Fibroblast of gingiva (primary cell): ENCODE results near the gene CLSTN2.

Source experiments
- DNase-seq: peaks from one replicate; pipeline ENCODE4 v3.0.0-alpha.2; 2011; ENCODE audit warnings: low read depth

Gene CLSTN2

GRCh38 chr3:140505213-140505612 lies 570.2 kb downstream of the CLSTN2 start:
- no peak for DNase-seq

- no peak for DNase-seq
These were observed 570.9 kb downstream of the CLSTN2 start for GRCh38 chr3:140505876-140506275.

- DNase-seq: no peak
These were observed 573.6 kb downstream of the CLSTN2 start for GRCh38 chr3:140508550-140508949.

DNA sequence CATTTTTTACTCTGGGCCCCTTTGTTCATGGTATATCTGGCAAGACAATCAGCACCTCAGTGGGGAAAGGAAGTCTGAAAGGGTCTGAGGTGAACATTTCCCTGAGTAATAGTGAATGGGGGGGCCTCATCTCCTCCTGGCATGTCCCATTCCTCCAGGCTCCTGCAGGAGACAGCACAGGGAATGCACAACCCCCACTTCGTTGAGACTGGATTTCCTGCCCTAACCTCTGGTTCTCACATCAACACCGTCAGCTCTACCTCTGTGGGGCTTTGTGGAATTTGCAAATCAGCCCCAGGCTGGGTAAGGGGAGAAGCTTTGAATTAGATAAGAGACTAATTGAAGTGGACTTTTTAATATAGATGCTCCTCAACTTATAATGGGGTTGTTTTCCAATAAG lies 574.5 kb downstream of the CLSTN2 start:
- DNase-seq: no peak

- DNase-seq: no peak
These were observed 575.4 kb downstream of the CLSTN2 start for GRCh38 chr3:140510303-140510861.

- no peak for DNase-seq
These were observed 586.9 kb downstream of the CLSTN2 start for GRCh38 chr3:140521751-140522445.

DNA sequence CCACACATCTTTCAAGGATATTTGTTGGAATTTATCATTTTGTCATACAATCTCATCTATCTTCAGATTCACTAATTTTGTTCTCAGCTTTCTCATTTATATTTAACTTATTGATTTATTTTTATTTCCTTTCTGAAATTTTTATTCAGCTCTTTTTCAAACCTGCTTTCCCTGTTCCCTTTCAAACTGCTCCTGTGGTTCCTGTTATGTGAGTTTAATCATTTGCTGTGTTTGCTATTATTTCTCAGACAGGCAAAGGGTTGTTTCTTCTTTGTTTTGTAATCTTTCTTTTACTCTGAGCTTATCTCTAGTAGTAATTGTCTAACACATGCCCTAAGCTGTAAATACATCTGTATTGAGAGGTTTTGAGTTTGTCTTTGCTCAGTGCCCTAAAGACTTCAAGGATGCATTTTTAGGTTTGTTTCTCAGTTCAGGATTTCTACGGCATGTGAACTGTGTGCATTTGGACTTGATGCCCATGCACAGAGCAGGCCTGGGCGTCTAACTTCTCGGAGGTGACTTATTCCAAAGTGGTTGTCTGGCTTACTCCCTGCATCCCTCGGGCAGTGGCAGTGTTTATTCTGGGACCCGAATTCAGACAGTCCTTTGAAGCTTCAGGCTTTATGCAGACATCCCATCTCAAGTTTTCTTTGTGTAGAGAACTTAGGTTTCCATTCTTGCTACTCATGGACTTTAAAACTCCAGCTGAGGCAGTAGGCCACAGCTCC lies 587.8 kb downstream of the CLSTN2 start:
- no peak for DNase-seq

DNA sequence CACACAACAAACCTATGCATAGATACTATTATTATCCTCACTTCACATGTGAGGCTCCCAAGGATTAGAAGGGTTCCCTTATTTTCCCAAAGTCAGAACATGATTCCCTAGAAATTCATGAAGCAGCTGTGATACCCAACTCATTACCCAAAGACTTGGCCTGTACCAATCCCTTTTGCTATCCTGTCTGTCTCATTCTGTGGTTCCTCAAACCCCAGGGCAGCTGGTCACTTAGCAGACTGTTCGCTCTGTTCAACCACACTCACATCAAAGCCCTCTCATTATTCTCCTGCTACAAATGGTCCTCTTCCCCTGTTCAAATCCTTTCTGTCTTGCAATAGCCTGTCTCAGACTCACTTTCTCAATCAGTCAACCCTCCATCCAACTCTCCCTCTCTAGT lies 588.6 kb downstream of the CLSTN2 start:
- no peak for DNase-seq

- DNase-seq: no peak
These were observed 592.2 kb downstream of the CLSTN2 start for GRCh38 chr3:140527156-140527555.

DNA sequence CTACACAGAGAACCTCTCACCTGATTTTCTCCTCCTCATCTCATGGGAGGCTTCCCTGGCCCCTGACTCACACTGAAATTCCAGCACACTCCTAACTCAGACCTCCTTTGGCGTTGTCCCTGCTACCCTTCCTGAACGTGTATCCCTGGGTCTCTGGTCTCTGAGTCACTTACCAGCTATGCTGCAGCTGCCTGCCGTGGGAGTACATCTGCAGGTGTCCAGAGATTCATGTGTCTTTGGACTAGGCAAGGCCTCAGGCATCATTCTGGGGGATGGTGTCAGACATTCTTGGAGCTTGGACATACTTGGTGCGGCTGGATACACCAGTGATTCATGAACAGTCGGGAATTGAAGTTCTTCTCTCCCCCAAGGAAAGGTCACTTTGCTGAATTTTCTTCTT lies 594.1 kb downstream of the CLSTN2 start:
- no peak for DNase-seq

GRCh38 chr3:140529558-140529957 lies 594.6 kb downstream of the CLSTN2 start:
- no peak for DNase-seq

GRCh38 chr3:140530131-140530530 lies 595.1 kb downstream of the CLSTN2 start:
- no peak for DNase-seq

DNA sequence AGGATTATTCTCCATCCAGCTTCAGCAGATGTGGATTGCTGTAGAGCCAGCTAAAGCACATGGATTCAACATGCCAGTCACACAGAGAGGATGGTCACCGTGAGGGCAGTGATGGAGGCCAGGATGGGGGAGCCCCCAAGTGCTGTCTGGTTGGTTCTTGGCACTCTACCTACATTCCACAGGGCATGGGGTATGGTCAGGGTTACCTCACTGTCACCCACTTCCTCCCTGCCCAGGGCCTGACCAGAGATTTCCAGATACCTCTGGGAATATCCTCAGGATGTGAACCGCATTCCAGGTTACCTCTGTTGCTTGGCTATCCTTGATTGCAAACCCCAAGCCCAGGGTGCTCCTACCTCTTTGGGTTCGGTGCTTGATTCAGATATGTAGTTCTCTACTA lies 595.6 kb downstream of the CLSTN2 start:
- no peak for DNase-seq

DNA sequence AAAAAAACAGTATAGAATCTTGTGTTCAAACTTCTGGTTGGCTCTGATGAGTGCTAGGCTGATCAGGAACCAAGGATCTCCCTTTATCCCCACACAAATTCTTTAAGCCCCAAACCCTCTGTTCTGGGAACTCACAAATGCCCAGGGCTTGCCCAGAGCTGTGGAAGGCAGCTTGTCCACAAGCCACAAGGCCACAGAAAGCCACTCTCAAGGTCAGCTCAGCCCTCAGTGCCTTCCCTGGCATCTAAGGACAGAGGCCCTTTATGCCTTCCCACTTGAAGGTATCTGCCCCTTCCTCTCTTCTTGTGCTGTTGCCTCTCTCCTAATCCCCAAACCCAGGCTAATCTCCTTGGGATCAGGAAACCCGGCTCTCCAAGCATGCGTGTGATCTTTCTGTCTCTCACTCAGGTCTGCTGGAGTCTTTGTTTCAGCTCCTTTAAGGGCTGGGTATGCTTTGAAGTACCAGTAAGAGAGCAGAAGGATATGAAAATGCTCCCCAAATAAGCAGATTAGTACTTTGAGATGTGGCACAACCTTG lies 597.9 kb downstream of the CLSTN2 start:
- DNase-seq: no peak

DNA sequence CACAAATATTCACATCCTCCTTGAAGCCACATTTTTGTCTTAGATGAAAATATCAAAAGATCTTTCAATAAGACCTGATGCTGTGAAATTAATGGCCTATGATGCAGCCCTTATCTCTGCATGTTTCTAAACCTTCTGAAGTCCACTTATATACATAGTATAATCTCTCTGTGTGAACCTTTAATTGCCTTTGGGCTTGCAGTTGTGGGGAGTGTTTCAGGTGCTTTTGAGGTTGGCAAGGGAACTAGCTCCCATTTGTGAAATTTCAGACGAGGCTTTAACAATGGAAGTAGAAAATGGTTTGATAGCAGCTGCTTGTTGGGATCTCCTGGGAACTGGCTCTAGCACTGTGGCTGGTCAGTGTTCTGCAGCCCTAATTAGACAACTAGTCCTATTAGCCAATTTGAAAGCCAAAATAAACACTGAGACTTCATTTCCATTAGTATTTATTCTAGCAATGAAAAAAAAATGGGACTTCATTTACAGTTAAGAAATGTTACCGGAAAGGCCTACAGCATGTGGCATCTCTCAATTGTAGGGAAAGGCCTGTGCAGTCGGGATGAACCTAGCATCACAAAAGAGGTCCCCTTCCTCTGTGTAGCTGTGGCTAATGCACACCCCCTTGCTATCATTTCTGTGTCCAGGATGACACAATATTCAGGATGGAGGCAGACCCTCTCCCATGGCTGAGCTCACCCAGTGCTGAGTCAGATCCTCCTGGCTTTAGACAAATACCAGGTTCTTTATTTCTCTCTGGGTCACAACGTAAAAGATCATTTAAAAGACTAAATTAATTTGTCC lies 602.1 kb downstream of the CLSTN2 start:
- DNase-seq: no peak

DNA sequence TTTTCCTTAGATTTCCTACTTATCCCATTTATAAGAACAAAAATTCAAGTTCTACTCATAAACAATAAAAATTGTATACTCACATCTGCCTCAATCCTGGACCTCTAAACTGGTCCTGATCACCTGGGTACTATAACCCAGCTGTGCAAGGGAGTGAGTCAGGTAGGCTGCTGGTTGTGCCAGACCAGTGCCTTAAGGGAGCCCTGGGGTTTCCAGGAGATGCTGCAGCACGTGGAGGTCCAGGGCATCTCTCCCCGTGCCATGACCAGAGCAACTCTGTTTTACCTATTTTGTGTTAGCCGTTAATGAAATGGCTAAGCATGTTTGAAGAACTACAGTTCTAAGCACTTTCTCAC lies 602.7 kb downstream of the CLSTN2 start:
- DNase-seq: no peak

- no peak for DNase-seq
These were observed 605.3 kb downstream of the CLSTN2 start for GRCh38 chr3:140540262-140540661.

- no peak for DNase-seq
These were observed 607.1 kb downstream of the CLSTN2 start for GRCh38 chr3:140541975-140542653.

- DNase-seq: no peak
These were observed 610.2 kb downstream of the CLSTN2 start for GRCh38 chr3:140545197-140545596.

DNA sequence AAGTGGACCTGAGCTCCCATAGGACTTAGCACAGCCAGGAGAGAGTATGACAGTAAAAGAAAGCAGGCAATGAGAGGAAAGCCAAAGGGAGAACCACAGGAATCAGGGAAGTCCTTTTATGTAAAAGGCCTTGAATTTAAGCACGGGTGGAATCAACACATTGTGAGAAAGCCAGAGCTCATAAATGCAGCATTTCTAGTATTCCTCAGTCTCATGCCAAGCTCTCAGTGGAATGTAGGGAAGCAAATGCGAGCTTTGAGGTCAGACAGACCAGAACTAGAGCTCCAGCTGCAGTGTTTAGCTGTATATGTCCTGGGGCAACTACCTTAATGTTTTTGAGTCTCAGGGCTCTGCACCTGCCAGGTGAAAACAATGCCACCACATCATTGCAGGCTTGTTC lies 610.8 kb downstream of the CLSTN2 start:
- peak; percentile 5 for DNase-seq

DNA sequence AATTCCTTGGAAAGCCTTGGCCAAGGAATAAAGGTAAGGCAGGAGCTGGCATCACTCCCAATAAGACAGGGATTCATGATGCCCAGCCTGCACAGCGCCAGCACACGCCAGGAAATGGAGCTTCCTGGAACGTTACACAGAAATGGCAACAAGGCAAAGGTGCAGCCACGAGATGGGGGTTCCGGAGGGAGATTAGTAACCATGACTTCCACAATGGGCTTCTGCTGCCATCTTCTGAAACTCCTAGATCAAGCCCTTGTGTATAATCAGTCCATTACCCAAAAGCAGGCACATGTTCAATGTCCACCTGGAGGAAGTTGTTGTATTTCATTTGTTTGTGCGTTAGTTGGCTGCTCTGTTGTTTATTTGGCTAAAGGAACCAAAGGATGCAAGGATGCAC lies 611.7 kb downstream of the CLSTN2 start:
- no peak for DNase-seq

DNA sequence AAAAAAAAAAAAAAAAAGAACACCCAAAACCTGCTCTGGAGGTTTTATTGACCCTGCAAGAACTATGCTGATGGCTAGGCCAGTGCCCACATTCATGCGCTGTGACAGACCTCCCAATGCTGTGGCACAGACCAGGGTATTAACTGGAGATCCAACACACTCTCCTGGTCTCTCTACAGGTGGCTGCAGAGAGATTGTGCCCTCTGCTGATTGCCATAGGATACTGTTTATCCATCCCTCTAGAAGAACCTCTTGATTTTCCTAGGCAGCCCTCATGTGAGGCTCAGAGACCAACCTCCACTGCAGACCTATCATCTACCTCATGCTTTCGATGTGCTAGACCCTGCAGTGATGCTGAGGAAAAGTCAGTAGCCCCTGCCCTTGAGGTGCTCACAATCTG lies 617.4 kb downstream of the CLSTN2 start:
- no peak for DNase-seq
